ENCODE results near the gene SPOPL.

Gene SPOPL

DNA sequence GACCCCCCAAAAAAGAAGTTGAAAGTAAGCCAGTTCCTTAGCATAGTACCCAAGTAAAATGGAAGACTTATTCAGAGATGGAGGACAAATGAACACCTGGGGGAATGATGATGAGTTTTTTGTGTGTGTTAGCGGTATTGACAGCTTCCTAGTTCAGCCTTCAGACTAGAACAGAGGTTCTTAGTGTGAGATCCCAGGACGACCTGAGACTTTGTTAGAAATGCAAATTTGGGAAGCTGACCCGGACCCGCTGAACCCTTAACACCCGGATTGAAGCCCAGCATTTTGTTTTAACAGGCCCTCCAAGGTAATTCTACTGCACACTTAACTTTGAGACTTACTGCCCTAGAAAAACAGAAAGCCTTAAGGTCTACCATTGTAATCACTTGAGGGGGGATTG is 20.3 kb downstream of the SPOPL start:
- TF ChIP-seq SIN3A (IDR thresholded peaks at IDR 0.05; ENCODE audit: borderline replicate concordance, insufficient read depth, low read length) (no peak), FOXP2 (optimal IDR thresholded peaks at IDR 0.05; ENCODE audit: borderline replicate concordance, extremely low read depth, extremely low read length, insufficient read depth) (no peak), TAF1 (IDR thresholded peaks at IDR 0.05; ENCODE audit: borderline replicate concordance, insufficient read depth, low read length) (no peak), REST (IDR thresholded peaks at IDR 0.05; ENCODE audit: insufficient read depth in 1 of 2, low read depth in 2 of 2, low read length in 2 of 2) (no peak), POLR2AphosphoS5 (IDR thresholded peaks at IDR 0.05; ENCODE audit: low read depth, low read length) (no peak)

GRCh38 chr2:138522556-138522955 is 21.0 kb downstream of the SPOPL start:
- no peak for TF ChIP-seq POLR2AphosphoS5 (IDR thresholded peaks at IDR 0.05; ENCODE audit: low read depth, low read length)
- TF ChIP-seq FOXP2 (optimal IDR thresholded peaks at IDR 0.05; ENCODE audit: borderline replicate concordance, extremely low read depth, extremely low read length, insufficient read depth), result no peak
- TF ChIP-seq SIN3A (IDR thresholded peaks at IDR 0.05; ENCODE audit: borderline replicate concordance, insufficient read depth, low read length), result no peak
- TF ChIP-seq REST (IDR thresholded peaks at IDR 0.05; ENCODE audit: insufficient read depth in 1 of 2, low read depth in 2 of 2, low read length in 2 of 2), result no peak
- no peak for TF ChIP-seq TAF1 (IDR thresholded peaks at IDR 0.05; ENCODE audit: borderline replicate concordance, insufficient read depth, low read length)

GRCh38 chr2:138531913-138532312 is 30.3 kb downstream of the SPOPL start:
- no peak for TF ChIP-seq REST (IDR thresholded peaks at IDR 0.05; ENCODE audit: insufficient read depth in 1 of 2, low read depth in 2 of 2, low read length in 2 of 2)
- TF ChIP-seq SIN3A (IDR thresholded peaks at IDR 0.05; ENCODE audit: borderline replicate concordance, insufficient read depth, low read length), result no peak
- TF ChIP-seq FOXP2 (optimal IDR thresholded peaks at IDR 0.05; ENCODE audit: borderline replicate concordance, extremely low read depth, extremely low read length, insufficient read depth), result no peak
- no peak for TF ChIP-seq POLR2AphosphoS5 (IDR thresholded peaks at IDR 0.05; ENCODE audit: low read depth, low read length)
- TF ChIP-seq TAF1 (IDR thresholded peaks at IDR 0.05; ENCODE audit: borderline replicate concordance, insufficient read depth, low read length), result no peak

DNA sequence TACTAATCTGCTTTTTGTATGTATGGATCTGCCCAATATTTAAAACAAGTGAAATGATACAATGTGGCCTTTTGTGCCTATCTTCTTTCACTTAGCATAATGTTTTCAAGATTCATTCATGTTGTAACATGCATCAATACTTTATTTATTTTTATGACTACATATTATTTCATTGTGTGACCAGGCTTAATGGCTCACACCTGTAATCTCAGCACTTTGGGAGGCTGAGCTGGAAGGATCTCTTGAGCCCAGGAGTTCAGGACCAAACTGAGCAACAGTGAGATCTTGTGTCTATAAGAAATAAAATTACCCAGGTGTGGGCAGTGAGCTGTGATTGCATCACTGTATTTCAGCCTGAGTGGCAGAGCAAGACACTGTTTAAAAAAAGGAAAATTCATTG is 33.2 kb downstream of the SPOPL start:
- TF ChIP-seq REST (IDR thresholded peaks at IDR 0.05; ENCODE audit: insufficient read depth in 1 of 2, low read depth in 2 of 2, low read length in 2 of 2) (no peak), POLR2AphosphoS5 (IDR thresholded peaks at IDR 0.05; ENCODE audit: low read depth, low read length) (no peak), FOXP2 (optimal IDR thresholded peaks at IDR 0.05; ENCODE audit: borderline replicate concordance, extremely low read depth, extremely low read length, insufficient read depth) (no peak), TAF1 (IDR thresholded peaks at IDR 0.05; ENCODE audit: borderline replicate concordance, insufficient read depth, low read length) (no peak), SIN3A (IDR thresholded peaks at IDR 0.05; ENCODE audit: borderline replicate concordance, insufficient read depth, low read length) (no peak)

DNA sequence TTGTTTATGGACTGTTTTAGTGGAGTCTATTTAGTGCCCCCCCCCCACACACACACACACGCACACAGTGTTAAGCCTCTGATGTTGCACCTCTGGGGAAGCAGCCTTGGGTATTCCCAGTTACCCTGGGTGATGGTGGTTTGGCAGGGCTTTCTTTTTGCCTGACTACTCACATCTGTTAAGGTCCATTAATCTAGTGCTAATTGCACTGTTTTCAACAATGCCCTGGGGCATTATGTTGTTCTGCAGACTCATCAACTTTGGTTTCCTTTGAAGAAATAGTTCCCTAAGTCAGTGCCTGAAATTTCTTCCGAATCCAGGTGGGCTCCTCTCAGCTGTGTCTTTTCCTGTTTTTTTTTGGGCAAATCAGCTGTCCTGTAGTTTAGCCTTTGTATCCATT is 34.7 kb downstream of the SPOPL start:
- no peak for TF ChIP-seq SIN3A (IDR thresholded peaks at IDR 0.05; ENCODE audit: borderline replicate concordance, insufficient read depth, low read length)
- no peak for TF ChIP-seq POLR2AphosphoS5 (IDR thresholded peaks at IDR 0.05; ENCODE audit: low read depth, low read length)
- no peak for TF ChIP-seq FOXP2 (optimal IDR thresholded peaks at IDR 0.05; ENCODE audit: borderline replicate concordance, extremely low read depth, extremely low read length, insufficient read depth)
- TF ChIP-seq TAF1 (IDR thresholded peaks at IDR 0.05; ENCODE audit: borderline replicate concordance, insufficient read depth, low read length), result no peak
- TF ChIP-seq REST (IDR thresholded peaks at IDR 0.05; ENCODE audit: insufficient read depth in 1 of 2, low read depth in 2 of 2, low read length in 2 of 2), result no peak
